Islet precursor cell (in vitro differentiated cells): ENCODE measurements around the gene PRSS57.
"Not testable (repeated sequence)": the region's sequence is repeated elsewhere in the genome, so short reads cannot be mapped to it uniquely, and the experiment has no call there.

Source experiments
- DNase-seq: peaks from one replicate; pipeline ENCODE4 v3.0.0-alpha.2; 2018

The PRSS57 gene

DNA sequence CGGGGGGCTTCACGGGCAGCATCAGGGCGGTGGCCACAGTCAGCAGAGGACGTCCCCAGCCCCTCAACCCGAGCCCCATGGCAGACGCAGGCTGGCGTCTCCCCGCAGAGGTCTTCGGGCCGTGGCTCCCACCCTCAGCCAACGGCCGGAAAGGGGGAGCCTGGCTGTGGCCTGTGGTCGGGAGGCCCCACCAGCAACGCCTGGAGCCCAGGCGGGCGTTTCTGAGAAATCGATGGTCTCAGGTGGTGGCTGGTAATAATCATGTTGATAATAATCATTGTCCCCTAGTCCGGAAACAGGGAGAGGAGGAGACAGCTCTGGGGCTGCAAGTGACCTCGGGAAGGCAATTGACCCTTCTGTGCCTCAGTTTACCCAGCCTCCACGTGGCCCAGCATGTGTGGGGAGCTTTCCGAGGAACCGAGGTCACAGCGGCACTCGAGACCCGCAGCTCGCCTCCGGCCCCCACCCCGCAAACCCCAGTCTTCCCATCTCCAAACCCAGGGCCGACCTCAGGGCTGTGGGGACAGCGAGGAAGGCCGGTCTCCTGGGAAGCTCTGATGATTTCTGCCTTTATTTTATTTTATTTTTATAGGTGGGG lies at the start of gene PRSS57:
PRSS57 (minus strand) TSS at position 101 of the 598 bp plus-strand sequence; CDS start at position 79, 22 bp downstream.
- DNase-seq, result no peak

DNA sequence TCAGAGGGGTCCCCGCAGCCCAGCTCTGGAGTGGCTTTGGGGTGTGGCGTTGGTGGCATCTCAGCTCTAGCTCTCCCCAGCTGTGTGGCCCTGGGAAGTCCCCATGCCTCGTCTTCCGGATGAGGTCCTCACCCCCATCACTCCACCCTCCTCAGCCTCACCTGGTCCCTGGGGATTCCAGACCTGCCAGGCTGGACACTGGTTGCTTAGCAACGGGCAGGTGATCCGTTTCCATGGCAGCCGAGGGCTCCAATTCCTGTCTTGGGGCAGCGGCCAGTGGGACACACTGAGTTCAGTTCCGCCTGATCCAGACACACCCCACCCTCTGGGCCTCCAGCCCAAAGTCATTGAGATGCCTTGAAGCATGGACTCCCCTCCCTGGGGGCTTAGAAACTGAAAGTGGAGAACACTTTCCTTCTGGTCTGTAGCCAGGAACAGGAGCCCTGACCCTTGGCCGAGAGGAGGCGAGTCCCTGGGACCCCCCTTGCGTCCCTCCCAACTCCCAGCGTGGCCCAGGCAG lies 48.0 kb upstream of the PRSS57 start:
- no peak for DNase-seq

GRCh38 chr19:742540-743075 lies 47.4 kb upstream of the PRSS57 start:
- DNase-seq, result no peak

- no peak for DNase-seq
Observed at GRCh38 chr19:741506-742131, 46.4 kb upstream of the PRSS57 start.

- not testable (repeated sequence) for DNase-seq
Observed at GRCh38 chr19:740816-741505, 45.7 kb upstream of the PRSS57 start.

- no peak for DNase-seq
Observed at GRCh38 chr19:739998-740715, 44.9 kb upstream of the PRSS57 start.

GRCh38 chr19:738509-739128 lies 43.4 kb upstream of the PRSS57 start:
- no peak for DNase-seq

DNA sequence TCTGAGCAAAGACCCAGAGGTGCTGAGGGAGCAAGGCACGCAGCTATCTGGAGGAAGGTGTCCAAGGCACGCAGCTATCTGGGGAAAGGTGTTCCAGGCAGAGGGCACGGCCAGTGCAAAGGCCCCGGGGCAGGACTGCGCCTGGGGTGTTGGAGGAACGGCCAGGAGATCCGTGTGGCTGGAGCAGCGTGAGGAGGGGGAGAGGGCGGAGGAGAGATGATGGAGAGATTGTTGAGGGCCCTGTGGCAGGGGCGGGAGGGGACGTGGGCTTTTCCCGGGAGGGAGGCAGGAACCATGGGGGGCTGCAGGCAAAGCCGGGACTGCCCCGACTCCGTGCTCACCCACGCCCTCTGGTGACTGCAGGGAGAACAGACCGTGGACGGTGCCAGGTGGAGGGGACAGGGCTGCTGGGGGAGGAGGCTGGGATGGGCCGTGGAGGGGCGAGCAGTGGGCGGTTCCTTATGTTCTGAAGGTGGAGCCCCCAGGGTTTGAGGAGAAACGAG lies 42.4 kb upstream of the PRSS57 start:
- DNase-seq, result peak; percentile 78

DNA sequence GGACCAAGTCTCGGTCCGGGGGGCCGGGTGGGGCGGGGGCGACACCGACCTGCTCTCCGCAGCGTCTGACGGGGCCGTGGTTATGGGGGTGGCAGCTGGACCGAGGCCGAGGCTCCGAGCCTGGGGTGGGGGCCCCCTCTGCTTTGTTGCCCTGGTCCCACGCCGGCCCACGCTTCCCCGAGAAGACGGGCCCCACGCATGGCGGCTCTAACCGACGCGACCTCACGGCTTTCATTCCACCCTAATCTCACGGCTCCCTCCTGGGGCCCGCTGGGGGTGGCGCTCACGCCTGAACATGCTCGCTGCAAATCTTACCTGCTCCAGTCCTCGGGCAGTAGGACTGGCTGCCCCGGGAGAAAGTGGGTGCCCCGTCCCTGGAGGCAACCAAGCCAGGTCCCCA lies 40.9 kb upstream of the PRSS57 start:
- DNase-seq, result no peak

- DNase-seq, result no peak
Observed at GRCh38 chr19:734716-735115, 39.5 kb upstream of the PRSS57 start.

- no peak for DNase-seq
Observed at GRCh38 chr19:732148-733069, 37.2 kb upstream of the PRSS57 start.

- no peak for DNase-seq
Observed at GRCh38 chr19:731000-731399, 35.7 kb upstream of the PRSS57 start.

DNA sequence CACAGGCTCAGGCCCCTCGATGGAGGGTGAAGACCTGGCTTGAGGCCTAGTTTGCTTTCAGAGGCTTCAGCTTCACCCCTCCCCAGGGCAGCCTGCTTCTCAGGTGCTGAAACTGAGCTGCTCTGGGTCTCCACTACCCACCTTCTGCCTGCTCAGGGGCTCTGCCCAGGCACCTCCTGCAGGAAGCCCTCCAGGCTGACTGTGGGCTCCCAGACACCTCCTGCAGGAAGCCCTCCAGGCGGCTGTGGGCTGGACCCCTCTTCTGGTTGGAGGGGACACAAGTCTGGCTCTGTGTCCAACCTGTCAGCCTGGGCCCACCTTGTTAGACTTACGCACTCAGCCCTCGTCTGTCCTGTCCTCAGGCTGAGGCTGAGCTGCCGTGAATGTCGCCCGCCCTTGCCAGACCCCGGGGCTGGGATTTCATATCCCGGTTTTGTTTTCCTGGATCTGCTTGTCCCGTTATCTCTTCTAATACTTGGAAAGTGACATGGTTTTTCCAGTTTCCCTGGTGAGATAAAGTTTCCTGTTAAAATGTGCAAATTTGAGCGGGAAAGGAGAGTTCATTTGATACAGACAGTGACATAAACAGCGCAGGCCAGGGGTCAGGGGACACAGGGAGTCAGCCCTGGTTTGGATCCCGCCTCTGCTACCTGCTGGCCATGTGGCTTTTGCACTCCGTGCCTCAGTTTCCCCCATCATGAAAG lies 34.9 kb upstream of the PRSS57 start:
- DNase-seq, result no peak

DNA sequence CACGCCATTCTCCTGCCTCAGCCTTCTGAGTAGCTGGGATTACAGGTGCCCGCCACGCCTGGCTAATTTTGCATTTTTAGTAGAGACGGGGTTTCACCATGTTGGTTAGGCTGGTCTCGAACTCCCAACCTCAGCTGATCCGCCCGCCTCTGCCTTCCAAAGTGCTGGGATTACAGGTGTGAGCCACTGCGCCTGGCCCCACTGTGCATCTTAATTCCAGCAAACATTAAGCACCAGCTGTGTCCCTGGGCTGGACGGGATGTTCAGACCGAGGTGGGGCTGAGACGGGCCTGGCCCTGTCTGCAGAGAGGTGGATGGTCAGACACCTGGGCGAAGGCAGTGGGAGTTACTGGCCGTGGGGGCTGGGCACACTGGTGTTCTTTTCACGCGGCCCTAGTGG lies 34.3 kb upstream of the PRSS57 start:
- not testable (repeated sequence) for DNase-seq

DNA sequence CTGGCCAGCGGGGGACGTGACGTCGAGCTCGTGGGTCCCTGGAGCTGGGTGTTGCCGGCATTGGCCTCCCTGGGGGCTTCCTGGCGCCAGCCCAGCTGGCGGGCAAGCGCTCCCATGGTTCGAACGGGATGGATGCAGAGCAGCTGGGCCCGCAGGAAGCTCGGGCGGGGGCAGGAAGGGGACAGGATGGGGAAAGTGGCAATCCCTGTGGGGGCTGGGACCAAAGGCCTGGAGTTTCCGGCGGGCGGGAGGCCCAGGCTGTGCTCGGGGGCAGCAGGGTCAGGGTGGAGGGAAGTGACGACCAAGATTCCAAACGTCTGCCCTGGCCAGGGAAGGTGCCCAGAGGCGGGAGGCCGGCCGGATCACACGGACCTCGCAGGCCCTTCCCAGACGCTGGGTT lies 32.8 kb upstream of the PRSS57 start:
- no peak for DNase-seq

DNA sequence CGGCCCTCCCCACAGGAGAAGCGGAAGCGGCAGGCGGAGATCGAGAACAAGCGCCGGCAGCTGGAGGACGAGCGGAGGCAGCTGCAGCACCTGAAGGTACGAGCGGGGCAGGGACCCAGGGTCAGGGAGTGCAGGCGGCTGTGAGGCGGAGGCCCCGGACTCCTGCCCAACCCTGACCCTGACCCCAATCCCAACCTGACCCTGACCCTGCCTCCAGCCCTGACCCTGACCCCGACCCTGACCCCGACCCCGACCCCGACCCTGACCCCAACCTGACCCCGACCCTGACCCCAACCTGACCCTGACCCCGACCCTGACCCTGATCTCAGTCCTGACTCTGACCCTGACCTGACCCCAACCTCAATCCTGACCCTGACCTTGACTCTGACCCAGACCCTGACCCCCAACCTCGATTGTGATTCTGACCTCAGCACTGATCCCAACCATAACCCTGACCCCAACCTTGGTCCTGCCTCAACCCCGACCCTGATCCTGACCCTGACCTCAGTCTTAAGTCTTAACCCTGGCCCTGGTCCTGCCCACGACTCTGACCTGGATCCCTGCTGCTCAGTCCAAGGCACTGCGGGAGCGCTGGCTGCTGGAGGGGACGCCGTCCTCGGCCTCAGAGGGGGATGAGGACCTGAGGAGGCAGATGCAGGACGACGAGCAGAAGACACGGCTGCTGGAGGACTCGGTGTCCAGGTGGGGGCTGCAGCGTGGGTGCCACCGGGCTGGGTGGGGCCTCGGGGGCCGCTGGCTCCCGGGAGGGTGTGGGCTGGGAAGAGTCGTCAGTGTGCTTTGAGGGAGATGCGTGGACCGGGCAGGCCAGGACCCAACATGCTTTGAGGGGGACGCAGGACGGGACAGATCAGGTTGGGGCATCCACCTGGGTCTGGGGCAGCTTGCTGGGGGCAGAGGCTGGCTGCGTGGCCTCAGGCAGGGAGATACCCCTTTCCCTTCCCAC lies 32.0 kb upstream of the PRSS57 start:
- DNase-seq, result no peak

GRCh38 chr19:725461-726089 lies 30.3 kb upstream of the PRSS57 start:
- DNase-seq, result no peak

DNA sequence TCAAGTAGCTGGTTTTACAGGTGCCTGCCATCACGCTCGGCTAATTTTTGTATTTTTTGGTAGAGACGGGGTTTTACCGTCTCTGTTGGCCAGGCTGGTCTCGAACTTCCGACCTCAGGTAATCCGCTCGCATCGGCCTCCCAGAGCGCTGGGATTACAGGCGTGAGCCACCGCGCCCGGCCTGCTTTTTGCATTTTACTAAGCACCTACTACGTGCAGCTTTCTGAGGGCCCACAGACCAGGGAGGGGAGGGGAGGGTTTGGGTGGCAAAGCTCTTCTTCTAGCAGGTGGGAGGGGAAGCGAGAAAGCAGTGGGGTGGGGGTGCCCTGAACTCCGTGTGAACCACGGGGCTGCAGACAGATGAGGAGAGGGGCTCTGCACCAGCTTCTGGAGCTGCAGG lies 28.5 kb upstream of the PRSS57 start:
- no peak for DNase-seq

- DNase-seq, result no peak
Observed at GRCh38 chr19:723247-723646, 28.0 kb upstream of the PRSS57 start.
